Kidney tubule cell (primary cell): Measurements from ENCODE around the gene GALNT2.

Experiments used
- DNase-seq: peaks from one replicate; pipeline ENCODE4 v3.0.0-alpha.2; 2018; ENCODE audit warnings: low spot score

The GALNT2 gene

GRCh38 chr1:230211436-230212145, 144.6 kb downstream of the GALNT2 start:
- DNase-seq = no peak

GRCh38 chr1:230212405-230212936, 145.4 kb downstream of the GALNT2 start:
- no peak for DNase-seq

- peak; percentile 65 for DNase-seq
Measured at GRCh38 chr1:230215031-230215430, 148.0 kb downstream of the GALNT2 start.

GRCh38 chr1:230215529-230215928, 148.5 kb downstream of the GALNT2 start:
- DNase-seq = no peak

GRCh38 chr1:230216896-230217295, 149.9 kb downstream of the GALNT2 start:
- no peak for DNase-seq

- DNase-seq = no peak
Measured at GRCh38 chr1:230218667-230219066, 151.6 kb downstream of the GALNT2 start.

GRCh38 chr1:230219174-230220067, 152.4 kb downstream of the GALNT2 start:
- DNase-seq = no peak

- no peak for DNase-seq
Measured at GRCh38 chr1:230220478-230220877, 153.4 kb downstream of the GALNT2 start.

- no peak for DNase-seq
Measured at GRCh38 chr1:230220907-230221306, 153.9 kb downstream of the GALNT2 start.

GRCh38 chr1:230222678-230223077, 155.6 kb downstream of the GALNT2 start:
- DNase-seq = no peak

GRCh38 chr1:230224101-230224960, 157.3 kb downstream of the GALNT2 start:
- DNase-seq = no peak

GRCh38 chr1:230226007-230226800, 159.2 kb downstream of the GALNT2 start:
- DNase-seq = no peak

- DNase-seq = no peak
Measured at GRCh38 chr1:230226814-230227213, 159.8 kb downstream of the GALNT2 start.

GRCh38 chr1:230228236-230228897, 161.3 kb downstream of the GALNT2 start:
- no peak for DNase-seq

GRCh38 chr1:230230273-230230672, 163.2 kb downstream of the GALNT2 start:
- DNase-seq = no peak

GRCh38 chr1:230230948-230231773, 164.1 kb downstream of the GALNT2 start:
- peak; percentile 5 for DNase-seq

GRCh38 chr1:230231774-230232145, 164.7 kb downstream of the GALNT2 start:
- DNase-seq = peak; percentile 49

GRCh38 chr1:230232371-230232771, 165.3 kb downstream of the GALNT2 start:
- no peak for DNase-seq

- DNase-seq = no peak
Measured at GRCh38 chr1:230233786-230234185, 166.7 kb downstream of the GALNT2 start.

- DNase-seq = no peak
Measured at GRCh38 chr1:230235876-230236275, 168.8 kb downstream of the GALNT2 start.
